GM21619 (cell line): ENCODE results near the gene WDHD1.
"Not testable (repeated sequence)": the region's sequence is repeated elsewhere in the genome, so short reads cannot be mapped to it uniquely, and the experiment has no call there.

Experiments used
- ATAC-seq: cut with Tn5 transposase; IDR thresholded peaks from one replicate; pipeline ENCODE4 v1.9.1; 2021; ENCODE audit not compliant: unreplicated experiment

The WDHD1 gene

DNA sequence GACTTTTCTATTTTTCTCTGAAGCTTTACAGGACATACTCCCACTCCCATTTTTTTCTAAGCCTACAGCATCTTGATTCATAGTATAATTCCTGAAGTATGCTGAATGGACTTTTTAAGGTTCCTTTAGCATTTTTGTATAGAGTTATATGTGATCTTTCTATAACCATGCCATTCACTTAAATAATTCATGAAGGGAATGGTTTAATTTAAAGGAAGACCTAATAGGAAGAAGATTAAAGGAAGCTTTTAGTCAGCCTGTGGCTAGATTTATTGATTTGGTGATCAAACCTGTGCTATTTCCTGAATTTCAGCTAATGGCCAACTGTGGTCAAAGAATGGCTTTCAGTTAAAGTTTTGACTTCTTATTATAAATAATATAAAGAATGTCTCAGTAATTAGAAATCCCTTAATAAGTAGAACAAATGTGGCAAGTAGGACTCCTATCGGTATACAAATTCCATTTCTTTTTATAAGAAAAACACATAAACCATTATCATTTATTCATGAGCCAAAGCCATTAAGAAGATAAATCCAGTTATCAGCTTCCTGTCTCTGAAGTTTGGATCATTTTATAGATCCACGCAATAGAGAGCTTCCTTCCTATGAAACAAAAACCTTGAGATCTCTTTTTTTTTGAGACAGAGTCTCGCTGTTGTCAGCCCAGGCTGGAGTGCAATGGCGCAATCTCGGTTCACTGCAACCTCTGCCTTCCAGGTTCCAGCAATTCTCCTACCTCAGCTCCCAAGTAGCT is 20.6 kb upstream of the WDHD1 start:
- no peak for ATAC-seq

DNA sequence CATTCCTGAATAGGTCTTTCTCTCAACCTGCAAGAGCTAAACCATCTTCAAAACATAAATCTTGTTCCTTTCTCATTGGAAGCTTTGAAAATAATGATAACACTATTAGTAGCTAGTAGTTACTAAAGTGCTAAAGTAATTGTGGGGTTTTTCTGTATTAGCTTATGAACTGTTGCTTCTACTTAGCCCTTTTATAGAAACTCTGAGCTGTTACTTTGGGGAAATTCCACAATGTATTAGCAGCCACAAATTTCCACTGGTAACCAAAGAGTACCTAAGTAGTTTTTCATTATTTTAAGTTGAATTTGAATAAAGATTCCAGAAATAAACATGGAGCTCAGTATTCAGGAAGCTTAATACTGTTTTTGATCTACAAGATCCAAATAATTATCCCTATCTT is 18.2 kb upstream of the WDHD1 start:
- no peak for ATAC-seq

DNA sequence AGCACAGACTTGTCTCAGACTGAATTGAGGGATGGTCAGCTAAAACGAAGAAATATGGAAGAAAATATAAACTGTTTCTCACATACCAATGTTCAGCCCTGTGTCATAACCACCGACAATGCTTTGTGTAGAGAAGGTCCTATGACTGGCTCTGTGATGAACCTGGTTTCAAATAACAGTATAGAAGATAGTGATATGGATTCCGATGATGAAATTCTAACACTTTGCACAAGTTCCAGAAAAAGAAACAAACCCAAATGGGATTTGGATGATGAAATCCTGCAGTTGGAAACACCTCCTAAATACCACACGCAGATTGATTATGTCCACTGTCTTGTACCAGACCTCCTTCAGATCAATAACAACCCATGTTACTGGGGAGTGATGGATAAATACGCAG is 16.6 kb upstream of the WDHD1 start:
- no peak for ATAC-seq

DNA sequence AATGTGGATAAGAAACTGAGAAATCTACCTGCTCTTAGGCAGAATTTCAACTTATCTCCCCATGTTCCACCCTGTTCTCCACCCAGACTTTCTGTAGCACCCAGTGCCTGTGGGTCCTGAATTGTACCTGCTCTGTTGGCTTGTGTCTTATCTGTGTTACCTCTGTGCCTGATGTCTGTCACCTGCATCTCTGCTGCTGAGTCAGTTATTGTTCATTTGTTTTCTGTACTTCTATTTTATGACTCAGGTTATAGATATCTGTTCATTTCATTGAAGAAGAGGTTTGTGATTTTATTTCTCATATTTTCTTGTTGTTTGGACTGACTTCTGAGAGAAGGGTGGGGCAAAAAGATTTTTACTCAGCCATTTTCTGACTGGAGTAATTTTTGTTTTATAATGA is 11.8 kb upstream of the WDHD1 start:
- ATAC-seq = no peak

DNA sequence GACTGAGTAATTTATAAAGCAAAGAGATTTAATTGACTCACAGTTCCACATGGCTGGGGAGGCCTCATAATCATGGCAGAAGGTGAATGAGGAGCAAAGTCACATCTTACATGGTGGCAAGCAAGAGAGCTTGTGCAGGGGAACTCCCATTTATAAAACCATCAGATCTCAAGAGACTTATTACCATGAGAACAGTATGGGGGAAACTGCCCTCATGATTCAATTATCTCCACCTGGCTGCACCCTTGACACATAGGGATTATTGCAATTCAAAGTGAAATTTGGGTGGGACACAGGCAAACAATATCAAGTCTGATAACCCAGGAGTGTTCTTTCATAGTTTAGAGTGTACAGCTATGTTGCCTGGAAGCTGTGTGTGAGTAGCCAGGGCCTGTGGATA is 11.1 kb upstream of the WDHD1 start:
- not testable (repeated sequence) for ATAC-seq

DNA sequence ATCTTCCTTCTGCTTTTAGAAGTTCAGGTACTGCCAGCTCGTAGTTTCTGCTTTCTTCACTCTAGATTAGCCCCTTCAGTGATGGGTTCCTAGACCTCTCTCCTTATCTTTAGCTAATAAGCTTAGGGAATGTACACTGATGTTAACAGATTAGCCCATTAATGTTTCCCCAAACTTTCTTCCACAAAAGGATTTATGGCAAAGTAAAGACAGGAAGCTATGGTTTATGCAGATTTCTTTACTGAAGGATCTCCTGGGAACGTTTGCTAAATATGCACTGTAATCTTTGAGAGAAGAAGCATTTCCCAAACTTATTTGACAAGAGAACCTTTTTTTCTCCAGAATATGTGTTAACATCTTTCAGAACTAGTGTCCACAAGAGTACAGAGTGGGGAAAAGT is 4.3 kb upstream of the WDHD1 start:
- no peak for ATAC-seq

DNA sequence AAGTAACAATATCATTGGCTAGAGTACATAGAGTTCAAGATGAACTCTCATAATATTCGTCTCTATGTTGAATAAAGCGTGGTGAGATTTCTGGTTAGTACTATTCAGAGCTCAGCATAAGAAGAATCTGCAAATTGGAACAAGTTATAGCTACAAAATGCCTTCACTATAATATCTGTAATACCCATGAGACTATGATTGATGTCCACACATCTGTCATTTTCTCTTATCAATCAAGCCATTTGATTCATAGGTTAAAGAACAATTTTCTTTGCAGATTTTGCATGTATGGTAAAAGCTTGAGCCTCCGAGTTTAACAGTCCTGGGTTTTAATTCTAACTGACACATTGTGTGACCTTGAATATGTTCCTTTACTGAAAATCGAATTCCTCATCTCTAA is 1.6 kb upstream of the WDHD1 start:
- ATAC-seq = no peak

DNA sequence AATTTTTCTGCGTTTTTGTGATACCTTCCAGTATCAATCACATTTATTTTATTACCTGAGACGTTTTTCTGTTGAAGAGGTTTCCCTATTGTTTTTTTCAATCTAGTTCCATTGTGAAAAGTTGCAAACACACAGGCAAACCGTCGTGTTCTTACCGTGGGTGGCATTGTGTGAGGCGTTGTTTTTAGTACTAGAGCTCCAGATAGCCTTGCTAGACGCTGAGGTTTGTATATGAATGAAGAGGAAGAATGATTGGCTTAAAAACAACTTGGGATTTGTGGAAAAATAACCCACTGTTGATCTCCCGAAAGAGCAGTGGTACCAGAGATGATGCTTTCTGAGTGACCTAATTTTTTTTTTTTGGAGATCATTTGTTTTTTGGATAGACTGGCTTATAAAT is 1.2 kb upstream of the WDHD1 start:
- ATAC-seq = no peak

DNA sequence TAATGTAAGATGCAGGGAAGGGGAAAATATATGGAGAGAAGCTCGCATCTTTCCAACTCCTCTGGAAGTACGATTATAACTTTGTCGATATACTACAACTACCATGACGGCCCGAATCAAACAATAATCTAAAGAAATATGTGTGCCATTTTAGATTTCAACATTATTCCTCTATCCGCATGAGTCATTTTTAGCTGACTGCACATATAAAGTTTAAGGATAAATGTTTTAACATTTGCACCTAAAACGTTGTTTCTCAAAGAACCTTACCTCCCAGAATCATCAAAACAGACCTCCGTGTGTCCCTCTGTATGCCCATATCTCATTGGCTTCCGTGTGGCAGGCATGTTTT is 482 bp downstream of the WDHD1 start:
- no peak for ATAC-seq

DNA sequence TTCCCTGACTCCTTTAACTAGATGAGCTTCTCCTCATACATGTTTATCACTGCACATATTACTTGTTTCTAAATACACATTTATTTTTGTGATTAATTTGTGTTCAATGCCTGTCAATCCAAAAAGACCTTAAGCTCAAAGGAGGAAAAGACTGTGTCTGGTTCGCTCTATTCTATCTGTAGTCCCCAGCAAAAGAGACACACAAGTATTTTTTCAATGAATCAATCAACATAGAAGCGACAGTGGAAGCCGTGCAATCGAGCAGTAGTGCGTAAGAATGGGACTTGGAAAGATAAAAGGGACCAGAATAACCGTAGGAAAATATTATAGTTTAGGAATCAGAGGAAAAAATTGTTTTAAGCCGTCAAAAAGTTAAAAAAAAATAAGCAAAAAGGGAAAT is 951 bp downstream of the WDHD1 start:
- ATAC-seq = no peak

DNA sequence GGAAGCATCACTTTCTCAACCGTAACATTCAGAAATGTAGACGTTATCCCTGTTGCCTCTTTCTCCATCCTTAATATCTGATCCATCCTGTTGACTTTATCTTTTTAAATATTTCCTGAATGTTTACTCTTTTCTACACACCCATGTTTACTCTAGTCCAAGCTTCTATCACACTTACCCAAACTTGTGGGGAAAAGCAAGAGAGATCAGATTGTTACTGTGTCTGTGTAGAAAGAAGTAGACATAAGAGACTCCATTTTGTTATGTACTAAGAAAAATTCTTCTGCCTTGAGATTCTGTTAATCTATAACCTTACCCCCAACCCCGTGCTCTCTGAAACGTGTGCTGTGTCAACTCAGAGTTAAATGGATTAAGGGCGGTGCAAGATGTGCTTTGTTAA is 2.5 kb downstream of the WDHD1 start:
- ATAC-seq = not testable (repeated sequence)

DNA sequence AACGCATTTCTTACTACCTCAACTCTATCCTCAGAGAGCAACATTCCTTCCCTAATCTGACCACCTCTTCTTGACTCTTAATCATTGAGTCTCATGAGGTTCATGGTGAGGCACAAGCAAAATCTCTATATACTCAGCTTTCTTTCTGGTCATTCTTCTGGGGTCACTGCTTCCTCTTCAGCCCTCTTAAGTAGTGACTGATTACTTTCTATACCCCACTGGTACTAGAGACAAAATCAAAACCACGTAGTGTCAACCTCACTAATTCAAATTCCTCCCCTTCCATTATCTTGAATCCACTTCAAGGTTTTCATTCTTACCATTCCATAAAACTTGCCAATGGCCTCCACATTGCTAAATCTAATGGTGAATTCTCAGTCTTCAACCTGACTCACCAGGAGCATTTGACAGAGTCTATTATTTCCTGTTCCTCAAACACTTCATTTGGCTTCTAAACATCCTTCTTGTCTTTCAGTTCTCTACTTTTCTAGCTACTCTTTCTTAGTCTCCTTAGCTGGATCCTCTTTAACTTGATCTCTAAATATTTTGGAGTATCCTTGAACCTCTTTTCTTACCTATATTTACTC is 6.8 kb downstream of the WDHD1 start:
- ATAC-seq = no peak

DNA sequence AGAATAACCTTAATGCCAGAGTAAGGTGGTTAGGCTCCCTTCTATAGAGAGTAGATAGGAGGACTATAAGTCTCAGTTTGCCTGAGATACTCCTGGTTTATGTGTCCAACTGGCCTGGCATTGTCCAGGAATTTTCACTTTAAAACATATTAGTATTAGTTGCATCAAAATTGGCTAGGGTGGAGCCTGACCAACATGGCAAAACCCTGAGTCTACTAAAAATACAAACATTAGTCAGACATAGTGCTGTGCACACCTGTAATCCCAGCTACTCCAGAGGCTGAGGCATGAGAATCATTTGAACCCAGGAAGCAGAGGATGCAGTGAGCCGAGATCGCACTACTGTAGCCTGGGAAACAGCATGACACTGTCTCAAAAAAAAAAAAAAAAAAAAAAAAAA is 11.9 kb downstream of the WDHD1 start:
- no peak for ATAC-seq

DNA sequence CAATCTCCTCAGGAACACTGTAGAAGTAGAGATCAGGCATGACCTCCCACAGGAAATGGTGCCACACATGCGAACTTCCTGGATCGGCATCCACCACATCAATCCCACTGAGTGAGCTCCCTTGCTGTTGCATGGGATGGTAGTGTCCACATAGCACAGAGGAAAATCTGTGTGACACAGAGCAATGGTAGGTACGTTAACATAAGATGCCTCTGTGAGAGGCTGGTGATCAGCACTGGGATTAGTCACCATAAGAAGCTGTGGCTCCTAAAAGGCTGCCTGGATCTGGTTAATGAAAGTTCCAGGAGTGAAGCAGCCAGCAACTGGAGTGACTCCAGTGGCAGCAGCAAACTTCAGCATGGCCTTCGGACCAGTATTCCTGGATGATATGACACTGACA is 21.8 kb downstream of the WDHD1 start:
- no peak for ATAC-seq

DNA sequence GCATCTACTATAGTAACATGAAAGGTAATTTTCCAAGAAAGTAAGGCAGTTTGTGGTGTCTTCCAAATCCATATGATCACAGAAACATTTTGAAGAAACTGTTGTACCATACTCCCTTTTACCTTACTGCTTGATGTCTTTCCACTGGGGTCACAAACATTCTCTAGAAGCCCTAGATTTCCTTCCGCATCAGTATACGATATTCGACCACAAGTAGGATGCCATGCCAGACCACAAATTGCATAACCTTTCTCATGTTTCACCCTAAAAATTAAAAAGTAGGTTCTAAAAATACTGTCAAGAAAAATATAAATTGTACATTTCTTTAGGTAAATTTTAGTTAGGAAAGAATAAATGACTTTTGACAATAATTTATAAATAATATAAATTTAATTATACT is 26.5 kb downstream of the WDHD1 start:
- ATAC-seq = no peak

DNA sequence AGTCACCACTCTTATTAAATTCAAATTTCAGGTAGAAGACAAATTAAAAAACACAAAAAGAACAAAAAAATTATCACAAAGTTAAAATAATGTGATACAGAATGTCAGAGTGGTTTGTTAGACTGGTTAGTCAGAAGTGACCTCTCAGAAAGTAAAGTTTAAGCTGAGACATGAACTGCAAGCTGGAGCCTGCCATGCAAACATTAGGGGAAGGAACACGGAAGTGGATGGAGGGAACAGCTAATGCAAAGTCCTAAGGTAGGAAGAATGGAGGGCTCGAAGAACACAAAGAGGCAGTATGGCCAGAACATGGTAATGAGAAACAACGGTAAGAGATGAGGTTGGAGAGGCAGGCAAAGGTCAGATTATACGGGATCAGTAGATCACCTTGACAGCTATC is 41.7 kb downstream of the WDHD1 start:
- no peak for ATAC-seq

DNA sequence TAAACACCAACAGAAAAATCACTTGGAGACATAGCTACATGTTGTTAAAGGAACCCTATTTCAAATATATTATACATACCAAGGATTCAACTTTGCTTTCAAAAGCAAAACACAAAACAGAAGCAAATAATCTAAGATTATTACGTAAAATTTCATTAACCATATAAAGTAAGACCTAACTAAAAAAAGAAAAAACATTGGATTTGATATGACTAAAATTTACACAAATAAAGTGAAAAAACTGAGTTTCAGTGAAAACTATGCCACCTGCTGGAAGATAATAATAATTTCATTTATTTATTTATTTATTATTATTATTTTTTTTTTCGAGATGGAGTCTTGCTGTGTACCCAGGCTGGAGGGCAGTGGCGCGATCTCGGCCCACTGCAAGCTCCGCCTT is 45.2 kb downstream of the WDHD1 start:
- no peak for ATAC-seq

DNA sequence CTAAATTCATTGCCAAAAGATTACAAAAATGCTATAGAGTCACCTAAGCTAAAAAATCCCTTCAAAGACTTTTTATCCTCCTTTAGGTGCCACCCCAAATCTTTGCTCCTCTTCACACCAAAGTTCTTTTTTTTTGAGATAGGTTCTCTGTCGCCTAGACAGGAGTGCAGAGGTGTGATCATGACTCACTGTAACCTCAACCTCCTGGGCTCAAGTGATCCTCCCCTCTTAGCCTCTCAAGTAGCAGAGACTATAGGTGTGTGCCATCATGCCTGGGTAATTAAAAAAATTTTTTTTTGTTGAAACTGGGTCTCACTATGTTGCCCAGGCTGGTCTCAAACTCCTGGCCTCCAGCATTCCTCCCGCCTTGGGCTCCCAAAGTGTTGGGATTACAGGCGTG is 47.9 kb downstream of the WDHD1 start:
- ATAC-seq = no peak

DNA sequence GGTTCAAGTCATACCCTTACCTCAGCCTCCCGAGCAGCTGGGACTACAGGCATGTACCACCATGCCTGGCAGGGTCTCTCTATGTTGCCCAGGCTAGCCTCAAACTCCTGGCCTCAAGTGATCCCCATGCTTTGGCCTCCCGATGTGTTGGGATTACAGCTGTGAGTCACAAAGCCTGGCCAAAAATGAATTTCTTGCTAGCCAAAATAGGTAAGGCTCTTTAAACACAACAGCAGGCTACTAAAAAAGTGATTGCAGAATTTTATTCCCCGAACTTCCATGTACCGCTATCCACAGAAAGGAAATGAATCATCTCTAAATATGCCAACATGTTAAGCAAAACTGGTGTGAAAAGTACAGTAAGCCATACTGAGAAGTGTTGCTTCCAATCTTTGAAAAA is 50.6 kb downstream of the WDHD1 start:
- ATAC-seq = no peak

DNA sequence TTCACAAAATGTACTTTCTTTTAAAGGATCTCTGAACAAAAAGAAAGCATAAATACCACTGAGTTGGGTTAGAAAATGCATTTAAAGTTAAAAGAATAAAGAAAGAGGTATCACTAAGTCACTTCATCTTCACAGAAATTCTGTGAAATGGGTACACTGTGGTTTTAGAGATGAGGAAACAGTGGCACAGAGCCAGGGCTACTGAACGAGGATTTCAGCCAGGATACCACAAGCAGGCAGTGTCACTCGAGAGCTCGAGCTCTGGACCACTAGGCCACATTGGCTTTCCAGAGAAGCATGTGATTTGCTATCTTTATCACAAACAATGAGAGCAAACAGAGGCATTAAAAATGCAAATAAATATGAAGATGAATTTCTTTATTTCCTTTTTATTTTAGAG is 51.0 kb downstream of the WDHD1 start:
- no peak for ATAC-seq

DNA sequence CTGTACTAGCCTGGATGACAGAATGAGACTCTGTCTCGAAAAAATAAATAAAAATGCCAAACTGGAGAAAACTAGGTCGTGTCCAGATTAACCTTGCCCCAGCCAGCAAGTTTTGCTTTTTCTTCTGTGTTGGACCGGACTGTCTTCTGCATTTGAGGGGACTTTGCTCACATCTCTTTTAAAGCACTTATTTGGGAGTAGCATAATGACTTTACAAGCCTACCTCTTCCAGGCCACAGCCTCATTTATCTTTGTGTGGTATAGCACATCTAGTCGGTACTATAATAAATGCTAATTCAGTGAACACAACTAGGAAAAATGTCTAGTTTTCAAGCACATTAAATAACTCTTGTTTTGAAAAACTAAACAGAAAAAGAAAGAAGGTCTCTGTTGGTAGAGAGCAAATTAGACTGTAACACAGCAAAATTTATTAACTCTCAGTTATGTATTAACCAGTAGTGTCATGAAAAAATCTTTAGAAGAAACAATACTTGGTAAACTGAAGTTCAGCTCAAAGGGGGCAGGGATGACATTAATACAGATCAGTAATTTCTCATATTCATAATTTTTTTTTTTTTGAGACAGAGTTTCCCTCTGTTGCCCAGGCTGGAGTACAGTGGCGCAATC is 52.0 kb downstream of the WDHD1 start:
- ATAC-seq = no peak

DNA sequence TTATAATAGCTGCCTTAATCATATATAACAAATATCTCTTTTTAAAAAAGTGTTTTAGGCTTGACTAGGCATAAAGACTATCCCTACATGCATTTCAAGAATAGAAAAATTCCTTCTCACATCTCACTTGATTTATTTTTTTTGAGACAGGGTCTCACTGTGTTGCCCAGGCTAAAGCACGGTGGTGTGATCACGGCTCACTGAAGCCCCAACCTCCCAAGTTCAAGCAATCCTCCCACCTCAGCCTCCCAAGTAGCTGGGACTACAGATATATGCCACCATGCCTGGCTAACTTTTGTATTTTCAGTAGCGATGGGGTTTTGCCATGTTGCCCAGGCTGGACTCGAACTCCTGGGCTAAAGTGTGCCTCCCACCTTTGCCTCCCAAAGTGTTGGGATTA is 59.4 kb downstream of the WDHD1 start:
- no peak for ATAC-seq

DNA sequence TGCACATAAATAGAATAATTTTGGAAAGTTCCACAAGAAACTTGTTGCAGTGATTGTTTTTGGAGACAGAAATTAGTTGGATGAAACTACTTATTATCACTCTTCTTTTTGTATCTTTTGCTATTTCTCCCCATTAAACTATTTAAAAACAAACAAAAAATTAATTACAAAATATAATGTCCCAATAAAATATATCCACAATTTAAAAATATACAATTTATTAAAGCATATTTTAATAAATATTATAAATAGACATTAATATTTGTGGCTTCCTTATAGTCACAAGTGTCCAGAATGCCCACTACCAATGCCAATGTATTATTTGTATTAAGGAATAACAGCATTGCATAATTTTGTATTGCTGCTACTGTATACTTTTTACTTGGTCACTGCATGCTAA is 71.8 kb downstream of the WDHD1 start:
- ATAC-seq = no peak
